ENCODE data around the gene SDK1.

Gene SDK1

GRCh38 chr7:3880228-3880987 lies 579.4 kb downstream of the SDK1 start (continued):
- no peak for TF ChIP-seq ZNF112 (tag by site-specific recombination; IDR thresholded peaks at IDR 0.05)

- CTCF ChIA-PET = no interaction called here
- H3K4me3 ChIP-seq (ENCODE audit: low read depth, low read length) = no peak overlapping the region
- no peaks in the 10 kb centered on the region for H3K9me3 ChIP-seq (ENCODE audit: control insufficient read depth, insufficient read depth, low read depth, low read length)
- H3K36me3 ChIP-seq (ENCODE audit: control insufficient read depth in 2 of 2, insufficient read depth in 1 of 2, low read length in 2 of 2) = no peaks in the 10 kb centered on the region
- H3K4me1 ChIP-seq (ENCODE audit: control insufficient read depth, insufficient read depth, low read length) = peaks cover 4% of the 10 kb centered on the region
- no peak overlapping the region for H3K27ac ChIP-seq (ENCODE audit: extremely low read depth, low read depth, low read length)
- POLR2A ChIA-PET = no interaction called here
- TF ChIP-seq GLIS1 (tag by site-specific recombination; IDR thresholded peaks at IDR 0.05) (no peak), HIC1 (tag by site-specific recombination; IDR thresholded peaks at IDR 0.05) (no peak), ZNF785 (tag by site-specific recombination; IDR thresholded peaks at IDR 0.05) (no peak), ZNF624 (tag by site-specific recombination; IDR thresholded peaks at IDR 0.05) (no peak), ZNF692 (tag by site-specific recombination; IDR thresholded peaks at IDR 0.05) (no peak), ZNF214 (tag by site-specific recombination; IDR thresholded peaks at IDR 0.05; ENCODE audit: borderline replicate concordance) (no peak), ZNF596 (tag by site-specific recombination; IDR thresholded peaks at IDR 0.05) (no peak), ZNF513 (tag by site-specific recombination; IDR thresholded peaks at IDR 0.05) (no peak), KLF7 (tag by site-specific recombination; IDR thresholded peaks at IDR 0.05; ENCODE audit: borderline replicate concordance) (no peak), ZNF660 (tag by site-specific recombination; IDR thresholded peaks at IDR 0.05) (no peak), ZNF350 (tag by site-specific recombination; IDR thresholded peaks at IDR 0.05) (no peak), ZNF302 (tag by site-specific recombination; IDR thresholded peaks at IDR 0.05; ENCODE audit: low read depth) (no peak), ZBTB8A (tag by site-specific recombination; IDR thresholded peaks at IDR 0.05) (no peak), KLF9 (tag by site-specific recombination; IDR thresholded peaks at IDR 0.05; ENCODE audit: low read depth) (no peak), ZNF521 (tag by site-specific recombination; IDR thresholded peaks at IDR 0.05) (no peak), ZFHX2 (tag by site-specific recombination; conservative IDR thresholded peaks at IDR 0.05) (no peak), ZBTB6 (tag by site-specific recombination; IDR thresholded peaks at IDR 0.05) (no peak), ZBTB44 (tag by site-specific recombination; IDR thresholded peaks at IDR 0.05) (no peak), ZNF555 (tag by site-specific recombination; conservative IDR thresholded peaks at IDR 0.05) (no peak), ZNF654 (tag by site-specific recombination; IDR thresholded peaks at IDR 0.05; ENCODE audit: low read depth) (no peak)
These were observed 581.7 kb downstream of the SDK1 start for GRCh38 chr7:3882782-3883181.

Measured in HEK293 (cell line).